KG1 (cell line): Measurements from ENCODE around the gene GOSR1.
"Not testable (repeated sequence)": the region's sequence is repeated elsewhere in the genome, so short reads cannot be mapped to it uniquely, and the experiment has no call there.

Experiments
- DNase-seq: peaks from one replicate; lab custom pipeline; 2025; lab: John Stamatoyannopoulos, UW

The GOSR1 gene

DNA sequence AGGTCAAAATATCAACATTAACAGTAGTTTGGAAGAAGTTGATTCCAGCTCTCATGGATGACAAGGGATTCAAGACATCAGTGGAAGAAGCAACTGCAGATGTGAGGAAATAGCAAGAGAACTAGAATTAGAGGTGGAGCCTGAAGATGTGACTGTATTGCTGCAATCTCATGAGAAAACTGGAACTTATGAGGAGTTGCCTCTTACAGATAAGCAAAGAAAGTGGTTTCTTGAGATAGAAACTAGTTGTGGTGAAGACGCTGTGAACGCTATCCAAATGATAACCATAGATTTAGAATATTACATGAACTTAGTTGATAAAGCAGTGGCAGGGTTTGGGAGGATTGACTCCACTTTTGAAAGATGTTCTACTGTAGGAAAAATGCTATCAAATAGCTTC lies 67.8 kb downstream of the GOSR1 start:
- no peak for DNase-seq

DNA sequence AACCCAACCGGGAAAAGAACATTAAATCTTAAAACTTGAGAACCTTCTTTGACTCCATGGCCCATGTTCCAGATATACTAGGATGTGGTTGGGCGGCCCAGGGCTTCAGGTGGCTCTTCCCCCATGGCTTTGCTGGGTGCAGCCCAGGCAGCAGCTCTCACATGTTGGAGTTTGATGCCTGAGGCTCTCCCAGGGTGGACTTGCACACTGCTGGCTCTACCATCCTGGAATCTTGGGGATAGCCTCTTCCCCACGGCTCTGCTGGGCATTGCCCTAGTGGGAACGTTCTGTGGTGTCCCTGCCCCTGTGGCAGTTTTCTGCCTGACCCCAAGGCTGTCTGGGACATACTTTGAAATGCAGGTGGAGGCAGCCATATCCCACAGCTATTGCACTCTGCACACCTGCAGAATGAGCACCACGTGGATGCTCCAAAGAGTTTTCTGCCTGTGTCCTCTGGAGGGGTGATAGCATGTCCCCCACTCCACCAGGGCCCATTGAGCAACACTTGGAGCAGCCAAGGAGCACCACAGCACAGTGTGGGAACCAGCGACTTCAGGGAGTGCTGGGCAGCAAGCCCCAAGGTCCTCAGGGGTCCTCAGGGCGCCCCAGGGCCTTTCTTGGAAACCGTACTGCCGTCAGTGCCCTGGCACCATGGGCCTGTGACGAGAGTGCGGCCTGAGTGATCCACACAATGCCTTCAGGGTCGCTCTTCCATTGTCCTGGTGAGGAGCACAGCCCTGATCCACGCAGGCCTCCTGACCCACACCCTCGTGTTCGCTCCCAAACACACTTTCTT lies 70.8 kb downstream of the GOSR1 start:
- no peak for DNase-seq

DNA sequence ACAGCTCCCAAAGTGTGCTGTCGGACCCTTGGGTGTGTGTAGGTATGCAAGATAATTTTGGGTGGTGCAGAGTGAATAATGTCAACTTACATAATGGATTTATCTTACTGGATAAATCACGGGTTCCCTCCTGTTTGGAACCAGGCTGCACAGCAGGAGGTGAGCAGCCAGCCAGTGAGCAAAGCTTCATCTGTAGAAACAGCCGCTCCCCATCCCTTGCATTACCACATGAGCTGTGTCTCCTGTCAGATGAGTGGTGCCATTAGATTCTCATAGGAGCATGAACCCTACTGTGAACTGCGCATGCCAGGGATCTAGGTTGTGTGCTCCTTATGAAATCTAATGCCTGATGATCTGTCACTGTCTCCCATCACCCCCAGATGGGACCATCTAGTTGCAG lies 72.0 kb downstream of the GOSR1 start:
- DNase-seq = not testable (repeated sequence)

DNA sequence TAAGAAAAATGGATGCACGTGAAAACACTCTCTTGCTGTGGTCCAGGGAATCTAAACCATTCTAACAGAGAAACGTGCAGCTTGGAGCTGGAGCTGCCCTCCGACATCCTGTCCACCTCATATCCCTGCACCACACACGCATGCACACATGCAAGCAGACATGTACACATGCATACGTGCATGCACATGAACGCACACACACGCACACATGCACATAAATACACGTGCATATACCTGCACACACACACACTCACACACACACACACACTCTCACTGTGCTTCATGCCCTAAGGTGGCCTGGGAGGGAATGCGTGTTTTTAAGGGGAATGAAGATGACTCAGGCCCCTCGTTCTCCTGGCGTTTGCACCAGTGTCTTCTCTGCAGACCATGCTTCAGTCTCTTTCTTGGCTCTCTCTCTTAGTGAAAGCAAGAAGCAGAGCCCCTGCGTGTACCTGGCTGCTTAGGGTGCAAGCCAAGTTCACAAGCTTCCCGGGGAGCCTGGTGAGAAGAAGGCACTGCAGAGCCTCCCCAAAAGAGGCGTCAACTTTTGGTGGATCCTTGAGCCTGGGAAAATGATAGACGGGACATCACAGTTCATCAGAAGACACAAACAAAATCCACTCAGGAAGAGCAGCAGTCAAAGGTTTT lies 72.8 kb downstream of the GOSR1 start:
- DNase-seq = no peak

DNA sequence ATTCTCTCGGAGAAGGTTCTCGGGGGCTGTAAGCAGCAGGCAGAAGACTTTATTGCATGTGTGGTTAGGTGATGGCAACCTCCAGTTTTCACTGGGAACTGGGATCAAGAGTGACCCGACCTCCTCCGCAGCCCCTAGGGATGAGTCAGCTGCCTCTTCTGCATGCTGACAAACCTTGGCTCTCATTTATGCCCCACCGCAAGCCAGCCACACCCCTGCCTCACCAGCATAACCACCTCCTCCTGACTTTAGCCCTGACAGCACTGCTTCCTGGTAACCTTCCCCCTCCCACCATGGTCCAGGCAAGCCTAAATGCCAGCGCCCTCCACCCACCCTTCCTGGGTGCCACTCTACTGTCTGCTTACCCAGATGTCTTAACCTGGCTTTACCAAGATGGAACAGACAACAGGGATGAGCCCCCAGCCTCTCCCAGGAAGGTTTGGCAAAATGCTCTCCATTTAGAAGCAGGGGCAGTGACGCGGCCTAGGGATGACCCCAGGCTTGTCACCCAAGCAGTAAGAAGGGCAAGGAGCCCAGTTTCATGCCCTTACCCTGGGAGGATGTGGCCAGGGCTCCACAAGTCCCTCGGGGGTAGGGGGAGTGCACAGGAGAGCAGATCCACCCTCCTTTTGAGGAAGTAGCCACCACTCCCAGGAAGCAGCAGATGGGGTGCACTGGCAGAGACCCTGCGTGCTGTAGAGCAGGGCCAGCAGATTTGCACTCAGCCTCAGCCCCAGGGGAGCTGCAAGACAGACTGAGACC lies 73.5 kb downstream of the GOSR1 start:
- DNase-seq = no peak

DNA sequence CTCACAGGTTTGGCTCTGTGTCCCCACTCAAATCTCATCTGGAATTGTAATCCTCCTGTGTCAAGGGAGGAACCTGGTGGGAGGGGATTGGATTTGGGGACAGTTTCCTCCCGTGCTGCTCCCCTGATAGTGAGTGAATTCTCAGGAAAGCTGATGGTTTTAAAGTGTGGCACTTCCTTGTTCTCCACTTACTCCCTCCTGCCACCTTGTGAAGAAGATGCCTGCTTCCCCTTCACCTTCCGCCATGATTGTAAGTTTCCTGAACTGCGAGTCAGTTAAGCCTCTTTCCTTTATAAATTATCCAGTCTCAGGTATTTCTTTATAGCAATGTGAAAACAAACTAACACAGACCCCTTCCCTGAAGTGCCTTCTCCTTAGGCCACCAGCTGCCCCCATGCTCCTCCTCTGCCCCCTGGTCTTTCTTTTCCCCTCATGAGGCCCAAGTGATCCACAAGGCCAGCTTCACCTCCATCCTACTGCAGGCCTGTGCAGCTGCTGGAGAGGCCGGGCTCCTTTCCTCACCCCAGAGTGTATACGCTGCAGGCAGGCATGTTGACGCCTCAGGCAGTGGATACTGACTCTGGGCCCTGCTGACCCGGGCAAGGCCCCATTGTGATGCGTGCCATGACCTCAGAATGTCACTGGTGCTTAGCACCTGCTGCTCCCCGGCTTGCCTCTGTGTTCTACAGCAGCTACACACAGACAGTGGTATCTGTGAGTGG lies 74.2 kb downstream of the GOSR1 start:
- not testable (repeated sequence) for DNase-seq

DNA sequence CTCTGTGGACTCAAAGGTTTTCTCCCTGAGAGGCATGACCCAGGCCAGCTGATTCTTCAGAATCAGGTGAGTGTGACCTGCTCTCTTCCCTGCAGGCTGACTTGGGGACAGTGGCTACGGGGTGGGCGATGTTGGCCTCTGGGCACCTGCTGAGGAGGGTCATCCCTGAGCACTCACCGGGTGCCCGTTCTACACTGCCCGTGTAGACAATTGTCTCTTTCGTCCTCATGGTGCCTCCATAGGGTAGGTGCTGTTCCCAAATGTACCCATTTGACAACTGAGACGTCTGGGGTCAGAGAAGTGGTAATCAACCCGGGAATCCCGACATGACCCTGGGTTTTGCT lies 74.8 kb downstream of the GOSR1 start:
- DNase-seq = no peak

DNA sequence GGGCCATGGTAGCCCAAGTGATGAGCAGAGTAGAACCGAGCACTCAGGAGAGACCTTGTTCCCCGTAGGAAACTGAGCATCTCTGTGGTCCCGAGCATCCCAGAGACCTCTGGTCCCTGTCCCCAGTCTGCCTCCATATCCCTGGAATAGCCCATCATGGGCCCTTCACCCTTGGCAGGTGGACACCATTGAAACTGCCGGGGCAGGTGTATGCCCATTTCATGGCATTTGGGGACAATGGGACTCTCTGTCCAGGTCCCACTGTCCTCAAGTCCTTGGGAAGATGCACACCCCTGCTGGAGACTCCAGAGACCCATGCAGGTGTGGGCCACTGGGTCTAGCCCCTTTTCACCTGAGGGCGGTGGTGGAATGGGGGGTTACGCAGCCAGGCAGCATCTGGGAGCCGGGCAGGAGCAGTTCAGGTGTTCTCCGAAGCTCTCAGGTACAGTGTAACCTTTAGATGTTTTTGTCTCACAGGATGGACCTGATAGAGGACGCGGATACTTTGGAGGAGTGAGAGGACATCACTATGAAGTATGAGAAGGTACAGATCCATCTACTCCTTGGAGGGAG lies 75.9 kb downstream of the GOSR1 start:
- no peak for DNase-seq

DNA sequence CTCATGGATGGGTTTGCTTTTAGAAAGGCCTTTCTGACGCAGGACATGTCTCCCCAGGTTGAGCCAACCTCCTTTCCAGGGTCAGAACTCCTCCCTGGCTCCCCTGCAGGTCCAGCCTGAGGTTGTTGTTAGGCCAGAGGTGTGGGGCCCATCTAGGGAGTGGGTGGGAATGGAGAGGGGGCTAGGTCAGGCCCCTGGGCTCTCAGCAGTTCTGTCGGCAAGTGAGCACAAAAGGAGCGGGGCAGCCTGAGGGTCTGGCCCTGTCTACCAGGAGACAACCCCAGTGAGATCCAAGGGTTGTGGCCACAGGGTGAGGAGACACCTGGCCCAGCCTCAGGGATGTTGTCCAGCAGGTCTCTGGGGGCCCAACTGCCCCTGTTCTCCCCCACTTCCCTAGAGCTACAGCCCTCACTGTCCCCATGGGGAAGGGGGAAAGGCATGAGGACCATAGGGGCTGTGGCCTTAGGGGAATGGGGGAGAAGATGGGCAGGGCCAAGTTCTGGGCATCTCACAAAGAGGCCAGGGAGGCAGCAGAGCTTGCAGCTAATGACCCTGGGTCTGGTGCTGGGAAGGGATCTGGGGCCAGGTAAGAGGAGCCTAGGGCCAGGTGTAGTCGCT lies 76.7 kb downstream of the GOSR1 start:
- not testable (repeated sequence) for DNase-seq

DNA sequence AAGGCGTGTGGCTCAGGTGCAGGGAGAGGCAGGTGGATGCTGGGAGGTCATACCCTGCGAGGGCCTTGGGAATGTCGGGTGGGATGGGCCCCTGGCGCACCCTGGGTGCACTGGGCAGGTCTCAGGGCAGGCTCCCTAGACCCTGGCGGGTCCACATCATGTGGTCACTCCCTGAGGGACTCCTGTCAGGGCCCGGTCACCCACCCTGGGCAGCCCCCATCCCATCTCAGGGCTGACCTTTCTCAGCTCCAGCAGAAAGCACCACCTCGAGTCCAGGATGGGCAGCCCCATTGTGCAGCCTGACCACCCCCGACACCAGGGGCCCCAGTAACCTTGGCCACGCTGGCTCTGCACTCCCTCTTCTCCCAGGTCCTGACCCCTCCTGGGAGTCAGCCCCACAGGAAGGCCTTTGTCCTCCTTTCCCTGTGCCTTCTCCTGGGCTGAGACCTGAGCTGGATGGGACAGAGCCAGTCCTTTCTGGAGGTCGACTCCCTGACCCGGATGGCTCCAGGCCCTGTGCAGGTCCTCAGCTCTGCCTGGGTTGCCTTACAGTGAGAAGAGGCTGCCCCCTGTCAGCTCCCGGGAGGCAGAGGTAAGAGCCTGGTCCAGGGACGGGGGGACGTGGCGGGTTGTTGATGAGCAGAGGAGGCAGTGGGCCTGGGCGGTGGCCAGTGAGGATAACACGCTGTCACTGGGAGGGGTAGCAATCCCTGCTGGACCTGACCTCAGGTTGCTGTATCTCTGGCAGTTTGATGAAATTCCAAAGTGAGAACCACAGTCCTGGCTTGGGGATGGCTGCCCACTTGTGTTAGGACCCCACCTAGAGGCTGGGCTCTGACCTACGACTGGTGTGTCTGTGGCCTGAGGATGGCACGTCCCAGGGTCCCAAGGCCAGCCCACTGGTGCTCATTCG lies 77.9 kb downstream of the GOSR1 start:
- no peak for DNase-seq

DNA sequence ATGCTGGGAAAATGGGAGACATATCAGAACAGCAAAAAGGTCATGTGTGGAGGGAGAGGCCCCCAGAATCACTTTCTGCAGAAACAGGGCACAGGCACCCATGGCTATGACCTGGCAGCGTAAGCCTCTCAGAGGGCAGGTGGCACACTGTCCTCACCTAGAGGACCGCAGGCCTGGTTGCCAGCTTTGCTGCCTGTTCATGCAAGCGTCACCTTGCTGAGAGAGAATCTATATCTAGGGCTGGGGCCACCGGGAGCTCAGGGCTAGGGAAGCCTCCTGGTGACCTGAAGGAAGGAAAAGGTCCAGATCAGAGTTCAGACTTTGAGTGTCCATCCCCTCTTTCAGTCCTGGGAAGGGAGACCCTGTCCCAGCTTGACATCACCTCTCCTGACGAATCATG lies 78.7 kb downstream of the GOSR1 start:
- DNase-seq = no peak

DNA sequence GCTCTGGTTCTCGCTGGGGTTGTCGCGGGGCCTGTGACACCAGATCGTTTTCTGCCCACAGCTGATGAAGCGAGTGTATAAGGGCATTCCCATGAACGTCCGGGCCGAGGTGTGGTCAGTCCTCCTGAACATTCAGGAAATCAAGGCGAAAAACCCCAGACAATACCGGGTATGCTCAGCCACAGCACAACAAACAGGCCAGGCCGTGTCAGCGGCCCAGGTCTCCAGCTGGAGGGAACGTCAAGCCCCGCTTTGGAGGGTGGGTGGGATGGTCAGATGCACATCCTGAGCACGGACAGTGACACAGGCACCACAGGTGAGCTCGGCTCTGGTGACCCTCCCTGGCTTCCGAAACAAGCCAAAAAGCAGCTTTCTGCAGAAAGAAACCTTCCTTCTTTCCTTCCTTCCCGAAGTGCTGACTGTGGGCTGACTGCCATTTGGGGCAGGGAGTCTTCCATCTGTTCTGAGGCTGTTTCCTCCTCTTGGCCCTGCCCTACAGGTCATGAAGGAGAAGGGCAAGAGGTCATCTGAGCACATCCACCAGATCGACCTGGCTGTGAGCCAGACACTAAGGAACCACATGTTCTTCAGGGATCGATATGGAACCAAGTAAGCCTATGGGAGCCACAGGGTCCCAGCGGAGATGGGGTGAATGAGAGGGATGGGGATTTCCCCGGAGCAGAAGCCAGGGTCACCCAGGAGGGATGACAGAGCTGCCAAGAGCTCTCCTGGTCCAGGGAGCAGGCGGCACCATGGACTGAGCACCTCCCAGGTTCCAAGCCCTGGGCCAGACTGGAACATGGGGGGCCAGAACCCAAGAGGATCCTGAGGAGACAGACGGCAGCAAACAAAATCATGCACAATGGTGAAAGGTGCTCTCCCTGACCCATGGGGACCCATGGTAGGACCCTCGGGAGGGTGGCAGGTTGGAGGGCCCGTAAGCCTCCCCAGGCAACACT lies 79.4 kb downstream of the GOSR1 start:
- no peak for DNase-seq

DNA sequence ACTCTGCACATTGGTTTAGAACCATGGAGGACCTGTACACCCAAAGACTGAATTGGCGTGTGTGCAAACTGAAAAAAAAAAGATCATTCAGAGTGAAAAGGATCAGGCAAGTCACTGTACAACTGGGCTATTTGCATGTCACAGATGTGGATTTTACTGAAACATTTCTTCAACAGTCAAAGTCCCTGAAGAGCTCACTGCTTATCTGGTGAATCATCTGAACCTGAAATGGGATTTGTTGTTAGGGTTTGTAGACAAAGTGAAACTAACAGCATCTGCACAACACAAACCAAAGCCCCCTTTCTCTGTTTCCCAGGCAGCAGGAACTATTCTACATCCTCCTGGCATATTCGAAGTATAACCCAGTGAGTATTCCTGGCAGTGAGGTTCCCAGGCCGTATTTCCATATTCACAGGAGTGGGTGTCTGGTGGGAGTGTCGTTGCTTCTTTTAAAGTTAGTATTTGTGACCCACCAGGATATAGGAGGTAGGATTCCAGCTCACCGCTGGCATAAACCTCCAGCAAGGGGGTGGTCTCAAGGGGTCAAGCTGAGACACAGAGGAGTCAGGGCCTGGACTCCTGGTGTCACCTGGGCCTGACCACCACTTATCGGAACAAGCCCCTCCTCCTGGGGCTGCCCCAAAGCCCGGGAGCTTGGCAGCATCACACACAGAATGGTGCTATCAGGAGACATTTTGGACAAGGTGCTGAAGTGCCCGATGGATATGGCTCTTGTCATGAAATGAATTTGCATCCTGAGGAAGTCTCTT lies 80.9 kb downstream of the GOSR1 start:
- no peak for DNase-seq

DNA sequence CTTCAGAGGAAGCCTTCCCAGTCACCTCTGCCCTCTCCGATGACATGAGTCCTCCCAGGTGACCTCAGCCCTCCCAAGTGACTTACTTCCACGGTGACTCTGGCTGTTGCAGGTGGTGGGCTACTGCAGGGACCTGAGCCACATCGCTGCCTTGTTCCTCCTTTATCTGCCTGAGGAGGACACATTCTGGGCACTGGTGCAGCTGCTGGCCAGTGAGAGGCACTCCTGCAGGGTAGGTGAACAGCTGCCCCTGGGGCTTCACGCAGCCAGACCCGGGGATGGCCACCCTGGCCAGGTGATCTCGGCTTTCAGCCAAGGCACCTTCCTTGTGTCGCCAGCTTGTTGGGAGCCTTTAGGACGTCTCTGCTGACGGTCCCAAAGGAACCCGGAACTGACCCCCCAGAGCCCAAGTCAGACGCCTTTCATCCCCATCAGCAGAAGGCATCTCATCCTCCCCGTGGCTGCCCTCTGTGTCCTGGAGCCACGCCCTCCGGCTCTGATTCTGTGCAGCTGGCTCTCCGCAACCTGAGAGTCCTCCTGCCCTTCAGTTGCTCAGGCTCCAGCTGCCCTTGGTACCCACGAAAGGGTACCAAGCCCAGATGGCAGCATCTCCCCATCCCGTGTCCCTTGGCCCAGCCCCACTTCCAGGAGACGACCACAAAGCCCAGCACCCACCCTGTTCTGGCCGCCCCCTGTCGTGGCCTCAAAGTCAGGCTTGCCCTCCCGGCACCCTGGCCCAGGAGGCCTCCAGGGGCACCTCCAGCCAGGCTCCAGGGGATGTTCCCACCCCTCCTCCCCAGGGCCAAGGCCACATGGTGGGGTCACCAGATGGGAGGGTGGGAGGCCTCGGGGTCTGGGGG lies 81.7 kb downstream of the GOSR1 start:
- DNase-seq = no peak

DNA sequence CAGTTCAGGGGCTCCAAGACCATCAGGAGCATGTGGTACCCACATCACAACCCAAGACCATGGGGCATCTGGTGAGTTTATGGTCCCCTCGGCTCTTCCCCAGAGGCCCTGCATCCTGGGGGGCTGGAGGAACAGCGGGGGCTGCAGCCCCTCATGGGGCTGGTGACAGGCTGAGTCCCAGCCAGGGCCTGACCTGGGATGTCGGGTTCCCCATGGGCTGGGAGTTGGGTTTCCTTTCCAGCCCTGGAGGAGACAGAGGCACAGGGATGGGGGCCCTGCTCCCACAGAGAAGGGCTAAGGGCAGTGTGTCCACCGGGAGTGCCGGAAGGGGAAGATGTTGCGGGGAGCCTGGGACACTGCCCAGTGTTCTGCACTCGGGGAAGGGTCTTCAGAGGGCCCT lies 82.4 kb downstream of the GOSR1 start:
- DNase-seq = no peak

DNA sequence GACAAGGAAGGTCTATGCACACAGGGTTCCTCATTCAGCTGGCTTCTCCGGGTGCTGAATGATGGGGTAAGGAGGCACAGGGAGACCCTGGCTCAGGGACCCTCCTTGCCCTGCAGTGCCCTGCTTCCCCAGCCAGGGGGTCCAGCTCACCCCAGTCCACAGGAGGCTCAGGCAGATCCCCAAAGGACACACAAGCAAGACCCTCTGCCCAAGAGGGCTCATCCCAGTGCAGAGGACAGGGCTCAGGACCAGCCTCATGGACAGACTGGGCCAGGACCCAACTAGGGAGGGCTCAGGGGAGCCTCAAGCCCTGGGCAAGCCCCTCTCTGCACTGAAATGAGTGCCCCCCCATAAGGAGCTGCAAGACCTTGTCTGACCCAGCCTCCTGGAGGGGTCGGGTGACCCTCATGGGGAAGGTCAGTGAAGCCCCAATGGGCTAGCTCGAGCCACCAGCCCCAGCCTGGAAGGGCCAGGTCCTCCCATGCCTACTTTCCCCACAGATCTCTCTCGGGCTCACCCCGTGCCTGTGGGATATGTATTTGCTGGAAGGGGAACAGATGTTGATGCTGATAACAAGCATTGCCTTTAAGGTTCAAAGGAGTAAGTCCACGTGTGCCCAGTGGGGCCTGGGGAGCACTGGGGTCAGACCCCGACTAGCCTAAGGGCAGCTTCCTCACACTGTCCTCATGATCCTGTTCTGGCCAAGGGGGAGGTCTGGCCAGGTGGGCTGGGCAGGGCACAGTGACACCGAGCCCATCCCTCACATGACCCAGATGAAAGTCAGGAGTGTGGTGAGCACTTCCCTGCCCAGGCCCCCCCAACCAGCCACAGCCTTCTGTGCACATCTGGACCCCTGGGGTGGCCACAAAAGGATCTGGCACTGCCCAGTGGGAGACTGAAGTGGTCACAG lies 83.2 kb downstream of the GOSR1 start:
- not testable (repeated sequence) for DNase-seq

DNA sequence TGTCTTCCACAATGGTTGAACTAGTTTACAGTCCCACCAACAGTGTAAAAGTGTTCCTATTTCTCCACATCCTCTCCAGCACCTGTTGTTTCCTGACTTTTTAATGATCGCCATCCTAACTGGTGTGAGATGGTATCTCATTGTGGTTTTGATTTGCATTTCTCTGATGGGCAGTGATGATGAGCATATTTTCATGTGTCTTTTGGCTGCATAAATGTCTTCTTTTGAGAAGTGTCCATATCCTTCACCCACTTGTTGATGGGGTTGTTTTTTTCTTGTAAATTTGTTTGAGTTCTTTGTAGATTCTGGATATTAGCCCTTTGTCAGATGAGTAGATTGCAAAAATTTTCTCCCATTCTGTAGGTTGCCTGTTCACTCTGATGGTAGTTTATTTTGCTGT lies 84.6 kb downstream of the GOSR1 start:
- DNase-seq = not testable (repeated sequence)
